Measurements from ENCODE around the gene CIDEB. TPM values are rescaled to one million over a fixed set of nuclear protein-coding genes. Genes with fewer than 3 reads are reported as not detected.
A peak's percentile ranks its signal among the peaks of the same experiment; 100 is the strongest.

Gene CIDEB
- total and polyA plus RNA-seq, 9 of the 15 experiments (the other 6 are each of a cell fraction or from before 2014, with no cell fraction given) = 0.03 to 0.35 (median 0.09) TPM; not detected in 3

DNA sequence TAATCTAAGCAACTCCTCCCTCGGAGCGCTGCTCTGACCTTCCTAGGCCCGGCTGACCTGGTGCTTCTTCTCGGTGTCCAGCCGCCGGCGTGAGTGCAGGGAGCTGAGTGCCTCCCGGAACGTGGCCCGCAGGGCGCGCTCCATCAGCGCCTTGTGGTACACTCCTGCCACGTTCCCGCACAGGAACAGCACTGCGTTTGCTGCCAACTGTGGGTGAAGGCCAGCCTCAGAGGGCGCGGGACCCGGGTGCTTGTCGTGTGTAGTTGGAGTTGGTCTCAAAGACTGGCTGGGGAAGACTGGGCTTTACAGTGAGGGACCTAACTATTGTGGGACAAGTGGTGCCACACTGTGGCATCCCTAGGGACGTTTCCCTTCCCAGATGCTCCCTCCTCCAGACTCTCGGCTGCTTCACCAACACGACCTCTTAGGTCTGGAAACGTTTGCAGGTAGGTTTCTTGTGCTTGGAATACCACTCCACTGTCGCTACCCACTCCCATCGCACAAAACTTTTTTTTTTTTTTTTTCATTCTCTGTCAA lies 24.0 kb upstream of the CIDEB start:
- TF ChIP-seq, protein P1, sequence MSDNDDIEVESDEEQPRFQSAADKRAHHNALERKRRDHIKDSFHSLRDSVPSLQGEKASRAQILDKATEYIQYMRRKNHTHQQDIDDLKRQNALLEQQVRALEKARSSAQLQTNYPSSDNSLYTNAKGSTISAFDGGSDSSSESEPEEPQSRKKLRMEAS (CRISPR knock-in tag; IDR thresholded peaks at IDR 0.05) = no peak
- TF ChIP-seq BRD4 (IDR thresholded peaks at IDR 0.05) (no peak), KAT7 (CRISPR knock-in tag; IDR thresholded peaks at IDR 0.05; ENCODE audit: borderline replicate concordance) (0 out of 2 replicates have a peak, but pooled peaks have one; percentile 0), POLR2G (IDR thresholded peaks at IDR 0.05; ENCODE audit: low read depth, low read length) (no peak)
- no peaks in the 10 kb centered on the region for H3K79me2 ChIP-seq (ENCODE audit: control insufficient read depth, insufficient read depth, low read length)
- no peaks in the 10 kb centered on the region for H4K20me1 ChIP-seq (replicated peaks; ENCODE audit: control insufficient read depth, insufficient read depth, low read length)
- DNase-seq (ENCODE audit: extremely low read depth in 1 of 4, low spot score in 3 of 4) (no peak), ATAC-seq (no peak), FAIRE-seq (no peak)
- H3K4me2 ChIP-seq (ENCODE audit: insufficient read depth, low read length) = peak overlapping the region; percentile 78; the same call in 1 of the 2 replicates
- CTCF ChIA-PET (ENCODE audit: low intra/inter-chr PET ratio) = interaction anchor here (0.6 to 0.8 kb wide), 2 partner anchors 105 to 171 kb away, joined by 3 read pairs; partner anchors contain the start of gene IRF9
- peaks cover 5 to 36% of the 10 kb centered on the region in 2 experiments; a peak in 4 of 5 replicates for H3K4me1 ChIP-seq (replicated peaks in 1 of 2; ENCODE audit: control insufficient read depth in 2 of 2, insufficient read depth in 2 of 2, low read length in 2 of 2)
- H3K9me3 ChIP-seq (replicated peaks; ENCODE audit: control insufficient read depth, insufficient read depth, low read depth, low read length) = no peaks in the 10 kb centered on the region
- intact Hi-C loops (cut with micrococcal nuclease) = loop anchor here (1.0 to 5.0 kb wide), 2 partner anchors 36 to 81 kb away; partner anchors contain the start of gene NFATC4
- 69% methylated on average over 17 of the region's 26 CpGs for WGBS (ENCODE audit: insufficient coverage, low coverage, missing lambda C conversion rate)
- POLR2A ChIA-PET = interaction anchor here (0.6 to 2.5 kb wide), 3 partner anchors 24 to 104 kb away, joined by 3 to 25 read pairs (median 4); partner anchors contain the start of genes CBLN3, CIDEB and KHNYN
- no peak overlapping the region for H3K4me3 ChIP-seq
- H3K36me3 ChIP-seq (ENCODE audit: control insufficient read depth, insufficient read depth, low read length) = no peaks in the 10 kb centered on the region
- no TSS peak for BruUV-seq (replicated peaks)
- no peak overlapping the region for H3K9ac ChIP-seq (ENCODE audit: insufficient read depth in 1 of 2, low read depth in 2 of 2, low read length in 2 of 2)
- H3K27ac ChIP-seq (ENCODE audit: extremely low read depth, low read depth, low read length) = no peak overlapping the region
- in situ Hi-C loops (cut with MboI) = loop anchor here (5.0 to 25.0 kb wide), 2 partner anchors 101 to 356 kb away; no protein-coding TSS in a partner anchor
- H3K27me3 ChIP-seq (ENCODE audit: control insufficient read depth in 2 of 2, insufficient read depth in 2 of 2, low read length in 2 of 2) = peaks cover 0 to 2% of the 10 kb centered on the region in 2 experiments; a peak in 1 of 5 replicates
- no peaks in the 10 kb centered on the region for H3K9me1 ChIP-seq (ENCODE audit: control insufficient read depth, insufficient read depth, low read length)
- peak overlapping the region; percentile 93; the same call in 1 of the 2 replicates for H2AFZ ChIP-seq (ENCODE audit: low read depth, low read length)

All from K562 (cell line).